ENCODE measurements around the gene DNAH1.
"Not testable (repeated sequence)": the region's sequence is repeated elsewhere in the genome, so short reads cannot be mapped to it uniquely, and the experiment has no call there.

DNAH1 gene

GRCh38 chr3:52315977-52316764 lies at the start of gene DNAH1:
Gene DNAH1 (plus strand): TSS chr3:52316319. CDS start chr3:52322443, 6,124 bp downstream.
- H3K4me1 Mint-ChIP-seq: peaks cover 46% of the 10 kb centered on the region
- ATAC-seq (no peak), DNase-seq (no peak)
- H3K36me3 Mint-ChIP-seq (ENCODE audit: low read depth): no peaks in the 10 kb centered on the region
- H3K27me3 Mint-ChIP-seq: no peaks in the 10 kb centered on the region
- H3K27ac Mint-ChIP-seq: no peak within 1 kb of the TSS
- H3K9me3 Mint-ChIP-seq: no peaks in the 10 kb centered on the region
- no peak within 1 kb of the TSS for H3K4me3 Mint-ChIP-seq

DNA sequence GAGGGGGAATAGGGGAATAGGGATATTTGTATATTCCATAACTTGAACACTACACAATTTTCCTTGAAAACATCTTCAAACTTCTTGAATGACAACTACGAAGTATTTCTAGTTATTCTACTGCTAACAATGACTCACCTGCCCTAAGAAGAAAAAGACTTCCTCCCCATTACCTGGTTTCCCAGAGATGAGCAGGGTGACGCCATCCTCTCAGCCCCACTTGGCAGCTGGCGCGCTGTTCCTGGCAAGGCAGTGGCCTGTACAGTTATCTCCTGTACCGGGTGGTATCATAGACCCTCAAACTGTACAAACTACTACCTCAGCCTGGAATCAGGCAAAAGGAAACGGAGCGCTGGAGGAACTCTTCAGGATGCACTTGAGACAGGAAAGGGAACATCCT lies 48.1 kb upstream of the DNAH1 start:
- Mint-ChIP-seq H3K9me3 (no peaks in the 10 kb centered on the region), H3K4me1 (peaks cover 90% of the 10 kb centered on the region), H3K27ac (peak overlapping the region; percentile 87), H3K4me3 (peak overlapping the region; percentile 30), H3K27me3 (no peaks in the 10 kb centered on the region), H3K36me3 (ENCODE audit: low read depth) (peaks cover 83% of the 10 kb centered on the region)
- peak; percentile 76 for ATAC-seq
- DNase-seq: no peak

- Mint-ChIP-seq H3K27ac (peak overlapping the region; percentile 82), H3K36me3 (ENCODE audit: low read depth) (peaks cover 83% of the 10 kb centered on the region), H3K4me3 (peak overlapping the region; percentile 95), H3K27me3 (no peaks in the 10 kb centered on the region), H3K9me3 (no peaks in the 10 kb centered on the region), H3K4me1 (peaks cover 90% of the 10 kb centered on the region)
- ATAC-seq: no peak
- DNase-seq: no peak
Measured at GRCh38 chr3:52269776-52270175, 46.3 kb upstream of the DNAH1 start.

GRCh38 chr3:52270252-52270754 lies 45.8 kb upstream of the DNAH1 start:
- DNase-seq (no peak), ATAC-seq (no peak)
- peaks cover 92% of the 10 kb centered on the region for H3K4me1 Mint-ChIP-seq
- H3K27ac Mint-ChIP-seq: peak overlapping the region; percentile 82
- no peaks in the 10 kb centered on the region for H3K27me3 Mint-ChIP-seq
- peak overlapping the region; percentile 95 for H3K4me3 Mint-ChIP-seq
- no peaks in the 10 kb centered on the region for H3K9me3 Mint-ChIP-seq
- H3K36me3 Mint-ChIP-seq (ENCODE audit: low read depth): peaks cover 84% of the 10 kb centered on the region

- peaks cover 86% of the 10 kb centered on the region for H3K36me3 Mint-ChIP-seq (ENCODE audit: low read depth)
- peak overlapping the region; percentile 82 for H3K27ac Mint-ChIP-seq
- H3K4me3 Mint-ChIP-seq: peak overlapping the region; percentile 95
- DNase-seq, H3K27me3 Mint-ChIP-seq, ATAC-seq, H3K9me3 Mint-ChIP-seq: not testable (repeated sequence)
- H3K4me1 Mint-ChIP-seq: peaks cover 92% of the 10 kb centered on the region
Measured at GRCh38 chr3:52272172-52272571, 43.9 kb upstream of the DNAH1 start.

GRCh38 chr3:52272831-52273230 lies 43.3 kb upstream of the DNAH1 start:
- Mint-ChIP-seq H3K4me1 (peaks cover 91% of the 10 kb centered on the region), H3K9me3 (no peaks in the 10 kb centered on the region), H3K4me3 (peak overlapping the region; percentile 95), H3K27ac (peak overlapping the region; percentile 91), H3K27me3 (no peaks in the 10 kb centered on the region), H3K36me3 (ENCODE audit: low read depth) (peaks cover 86% of the 10 kb centered on the region)
- ATAC-seq (peak; percentile 42), DNase-seq (no peak)

- DNase-seq, ATAC-seq, H3K27me3 Mint-ChIP-seq, H3K9me3 Mint-ChIP-seq: not testable (repeated sequence)
- peaks cover 86% of the 10 kb centered on the region for H3K4me1 Mint-ChIP-seq
- H3K36me3 Mint-ChIP-seq (ENCODE audit: low read depth): peaks cover 75% of the 10 kb centered on the region
- H3K27ac Mint-ChIP-seq: peak overlapping the region; percentile 95
- peak overlapping the region; percentile 95 for H3K4me3 Mint-ChIP-seq
Measured at GRCh38 chr3:52274781-52275180, 41.3 kb upstream of the DNAH1 start.

DNA sequence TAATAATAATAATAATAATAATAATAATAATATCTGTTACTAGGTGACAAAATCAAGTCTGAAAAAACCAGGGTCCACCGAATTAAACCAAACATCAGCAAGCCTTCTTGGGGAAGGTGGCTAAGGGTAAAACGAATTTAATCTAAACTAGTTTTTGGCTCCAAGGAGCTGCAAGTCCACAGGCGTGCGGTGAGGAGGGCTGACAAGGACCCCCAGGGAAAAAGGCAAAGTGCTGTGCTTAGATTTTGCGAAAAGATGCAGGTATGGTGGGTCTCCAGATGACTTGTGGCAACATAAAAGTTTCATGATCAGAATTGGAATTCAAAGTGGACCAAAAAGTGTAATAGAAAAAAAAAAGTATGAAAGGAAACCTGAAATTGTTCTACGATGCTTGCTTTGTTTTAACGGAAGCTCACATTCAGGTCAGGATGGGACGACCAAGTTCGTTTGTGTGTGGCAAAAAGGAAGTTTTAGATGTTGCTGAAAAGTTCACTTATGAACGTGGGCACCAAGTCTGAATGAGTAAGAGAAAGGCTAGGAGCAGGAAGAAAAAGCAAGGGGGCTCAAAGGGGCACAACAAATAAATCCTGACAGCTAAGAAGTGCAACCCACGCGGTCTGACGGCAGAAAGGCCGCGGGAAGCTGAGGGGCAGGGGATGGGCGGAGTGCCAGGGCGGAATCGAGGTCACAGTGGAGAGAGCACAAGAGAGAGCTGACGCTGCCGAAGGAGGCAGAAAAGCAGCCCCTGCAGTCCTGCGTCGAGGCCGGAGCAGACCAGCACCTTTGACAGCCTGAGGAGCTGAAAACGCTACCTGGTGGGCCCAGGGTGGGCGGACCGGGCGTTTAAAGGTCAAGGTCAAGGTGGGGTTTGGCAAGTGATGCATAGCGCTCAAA lies 38.8 kb upstream of the DNAH1 start:
- DNase-seq: peak; percentile 87
- Mint-ChIP-seq H3K27ac (peak overlapping the region; percentile 95), H3K4me1 (peaks cover 83% of the 10 kb centered on the region), H3K27me3 (no peaks in the 10 kb centered on the region), H3K4me3 (peak overlapping the region; percentile 95), H3K9me3 (no peaks in the 10 kb centered on the region), H3K36me3 (ENCODE audit: low read depth) (peaks cover 52% of the 10 kb centered on the region)
- ATAC-seq: peak; percentile 44

GRCh38 chr3:52277972-52278509 lies 38.1 kb upstream of the DNAH1 start:
- peaks cover 46% of the 10 kb centered on the region for H3K36me3 Mint-ChIP-seq (ENCODE audit: low read depth)
- H3K4me1 Mint-ChIP-seq: peaks cover 83% of the 10 kb centered on the region
- H3K27ac Mint-ChIP-seq: peak overlapping the region; percentile 95
- ATAC-seq (peak; percentile 41), DNase-seq (peak; percentile 70)
- H3K9me3 Mint-ChIP-seq: no peaks in the 10 kb centered on the region
- peak overlapping the region; percentile 95 for H3K4me3 Mint-ChIP-seq
- H3K27me3 Mint-ChIP-seq: no peaks in the 10 kb centered on the region

GRCh38 chr3:52278510-52279069 lies 37.5 kb upstream of the DNAH1 start, which contains the start of gene WDR82:
Gene WDR82 (minus strand): TSS chr3:52278649. CDS start chr3:52278361, 288 bp downstream.
- peaks cover 42% of the 10 kb centered on the region for H3K36me3 Mint-ChIP-seq (ENCODE audit: low read depth)

GRCh38 chr3:52279596-52279995 lies 36.5 kb upstream of the DNAH1 start:
- Mint-ChIP-seq H3K27ac (peak overlapping the region; percentile 95), H3K27me3 (no peaks in the 10 kb centered on the region), H3K4me3 (peak overlapping the region; percentile 95), H3K9me3 (no peaks in the 10 kb centered on the region), H3K4me1 (peaks cover 75% of the 10 kb centered on the region), H3K36me3 (ENCODE audit: low read depth) (peaks cover 32% of the 10 kb centered on the region)
- ATAC-seq (no peak), DNase-seq (no peak)

More at GRCh38 chr3:52278510-52279069, 37.5 kb upstream of the DNAH1 start, which contains the start of gene WDR82:
- Mint-ChIP-seq H3K9me3 (no peaks in the 10 kb centered on the region), H3K27me3 (no peaks in the 10 kb centered on the region), H3K27ac (peak within 1 kb of the TSS; percentile 95), H3K4me3 (peak within 1 kb of the TSS; percentile 95), H3K4me1 (peaks cover 83% of the 10 kb centered on the region)
- peak; percentile 81 for ATAC-seq
- peak; percentile 100 for DNase-seq

- H3K4me3 Mint-ChIP-seq: peak overlapping the region; percentile 95
- H3K9me3 Mint-ChIP-seq: no peaks in the 10 kb centered on the region
- H3K27ac Mint-ChIP-seq: peak overlapping the region; percentile 95
- peaks cover 70% of the 10 kb centered on the region for H3K4me1 Mint-ChIP-seq
- DNase-seq (no peak), ATAC-seq (no peak)
- H3K27me3 Mint-ChIP-seq: no peaks in the 10 kb centered on the region
- peaks cover 27% of the 10 kb centered on the region for H3K36me3 Mint-ChIP-seq (ENCODE audit: low read depth)
Measured at GRCh38 chr3:52280050-52280461, 36.1 kb upstream of the DNAH1 start.

- DNase-seq (no peak), ATAC-seq (no peak)
- Mint-ChIP-seq H3K4me3 (peak overlapping the region; percentile 10), H3K27me3 (no peaks in the 10 kb centered on the region), H3K9me3 (no peaks in the 10 kb centered on the region), H3K36me3 (ENCODE audit: low read depth) (peaks cover 15% of the 10 kb centered on the region), H3K4me1 (peaks cover 65% of the 10 kb centered on the region), H3K27ac (peak overlapping the region; percentile 82)
Measured at GRCh38 chr3:52281981-52282801, 33.9 kb upstream of the DNAH1 start.
